ENCODE data around the gene SLC1A3. TPM values are rescaled to one million over a fixed set of nuclear protein-coding genes. Genes with fewer than 3 reads are reported as not detected.
A peak's percentile ranks its signal among the peaks of the same experiment; 100 is the strongest.

Gene SLC1A3
- total and polyA plus RNA-seq, 4 donors: 3.4 to 47.6 (median 28.2) TPM

DNA sequence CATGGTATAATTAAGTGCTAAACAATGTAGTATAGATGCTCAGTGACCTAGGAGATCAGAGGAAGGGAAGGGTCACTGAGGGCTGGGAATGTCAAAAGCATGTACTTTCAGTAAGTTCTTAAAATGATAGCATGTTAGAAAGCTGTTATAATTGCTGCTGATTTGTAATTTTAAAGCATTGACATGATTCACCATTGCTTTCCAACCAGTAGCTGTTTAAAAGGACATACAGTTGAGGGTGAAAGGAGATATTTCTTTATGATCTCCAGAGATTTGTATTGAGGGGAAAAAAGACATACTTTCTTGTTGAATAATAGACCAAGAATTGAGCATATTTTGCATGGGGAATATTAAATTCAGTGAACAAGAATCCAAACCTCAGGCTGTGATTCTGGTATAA, 1.2 kb upstream of the SLC1A3 start:
- H3K36me3 ChIP-seq (ENCODE audit: control insufficient read depth in 4 of 4, insufficient read depth in 4 of 4, low read length in 4 of 4): no peaks in the 10 kb centered on the region
- H3K9ac ChIP-seq (ENCODE audit: insufficient read depth in 1 of 2, low read length in 2 of 2): no peak overlapping the region
- no peaks in the 10 kb centered on the region for H3K9me3 ChIP-seq (ENCODE audit: control insufficient read depth in 4 of 4, insufficient read depth in 3 of 4, low read length in 3 of 4)
- ATAC-seq (ENCODE audit: insufficient read depth, low FRiP score) (no peak), DNase-seq (no peak)
- H3K4me3 ChIP-seq: no peak overlapping the region
- H3K4me1 ChIP-seq (ENCODE audit: control insufficient read depth in 5 of 5, insufficient read depth in 5 of 5, low read length in 5 of 5): peaks cover 0 to 28% (median 4%) of the 10 kb centered on the region in 5 donors
- TF ChIP-seq CTCF (IDR thresholded peaks at IDR 0.05; ENCODE audit: control extremely low read depth, extremely low read depth): no peak
- H3K27me3 ChIP-seq (ENCODE audit: control insufficient read depth in 3 of 3, insufficient read depth in 3 of 3, low read length in 2 of 3): peaks cover 0 to 18% (median 3%) of the 10 kb centered on the region in 3 donors
- no peak overlapping the region for H3K27ac ChIP-seq (ENCODE audit: low read depth in 1 of 2, low read length in 1 of 2)

- Histone ChIP-seq H3K4me1 (ENCODE audit: control insufficient read depth in 5 of 5, insufficient read depth in 5 of 5, low read length in 5 of 5) (peaks cover 0 to 20% (median 3%) of the 10 kb centered on the region in 5 donors), H3K27me3 (ENCODE audit: control insufficient read depth in 3 of 3, insufficient read depth in 3 of 3, low read length in 2 of 3) (peaks cover 0 to 18% (median 3%) of the 10 kb centered on the region in 3 donors), H3K9me3 (ENCODE audit: control insufficient read depth in 4 of 4, insufficient read depth in 3 of 4, low read length in 3 of 4) (no peaks in the 10 kb centered on the region), H3K9ac (ENCODE audit: insufficient read depth in 1 of 2, low read length in 2 of 2) (peak overlapping the region in 1 of 2 donors; percentile 93), H3K4me3 (no peak overlapping the region), H3K36me3 (ENCODE audit: control insufficient read depth in 4 of 4, insufficient read depth in 4 of 4, low read length in 4 of 4) (no peaks in the 10 kb centered on the region), H3K27ac (ENCODE audit: low read depth in 1 of 2, low read length in 1 of 2) (peak overlapping the region; percentile 41 to 95)
- no peak for DNase-seq
- no peak for TF ChIP-seq CTCF (IDR thresholded peaks at IDR 0.05; ENCODE audit: control extremely low read depth, extremely low read depth)
- no peak for ATAC-seq (ENCODE audit: insufficient read depth, low FRiP score)
- 6 to 9% methylated on average over 11 of the region's 11 CpGs for WGBS, 2 donors
Measured at GRCh38 chr5:36606036-36606427, 374 bp upstream of the SLC1A3 start.

- ATAC-seq (ENCODE audit: insufficient read depth, low FRiP score): no peak
- WGBS, 2 donors: 3 to 5% methylated on average over 11 of the region's 11 CpGs
- Histone ChIP-seq H3K27me3 (ENCODE audit: control insufficient read depth in 3 of 3, insufficient read depth in 3 of 3, low read length in 2 of 3) (peaks cover 0 to 18% (median 3%) of the 10 kb centered on the region in 3 donors), H3K4me1 (ENCODE audit: control insufficient read depth in 5 of 5, insufficient read depth in 5 of 5, low read length in 5 of 5) (peaks cover 0 to 14% (median 0%) of the 10 kb centered on the region in 5 donors), H3K9ac (ENCODE audit: insufficient read depth in 1 of 2, low read length in 2 of 2) (peak overlapping the region in 1 of 2 donors; percentile 93), H3K9me3 (ENCODE audit: control insufficient read depth in 4 of 4, insufficient read depth in 3 of 4, low read length in 3 of 4) (no peaks in the 10 kb centered on the region), H3K27ac (ENCODE audit: low read depth in 1 of 2, low read length in 1 of 2) (peak overlapping the region in 1 of 2 donors; percentile 95), H3K36me3 (ENCODE audit: control insufficient read depth in 4 of 4, insufficient read depth in 4 of 4, low read length in 4 of 4) (peaks cover 0 to 5% (median 2%) of the 10 kb centered on the region in 4 donors), H3K4me3 (no peak overlapping the region)
- TF ChIP-seq CTCF (IDR thresholded peaks at IDR 0.05; ENCODE audit: control extremely low read depth, extremely low read depth): no peak
- peak in 2 of 3 donors; percentile 37 to 73 for DNase-seq
Measured at GRCh38 chr5:36607114-36607571, 737 bp downstream of the SLC1A3 start.
